GM21367 (cell line): ENCODE results near the gene RAB31.

ENCODE experiments used
- ATAC-seq: cut with Tn5 transposase; IDR thresholded peaks from one replicate; pipeline ENCODE4 v1.9.1; 2021; ENCODE audit not compliant: unreplicated experiment

The RAB31 gene

GRCh38 chr18:9737006-9737405 lies 28.9 kb downstream of the RAB31 start:
- ATAC-seq: no peak

- no peak for ATAC-seq
Observed at GRCh38 chr18:9737472-9738121, 29.5 kb downstream of the RAB31 start.

GRCh38 chr18:9738266-9738969 lies 30.3 kb downstream of the RAB31 start:
- ATAC-seq: no peak

GRCh38 chr18:9739516-9739915 lies 31.4 kb downstream of the RAB31 start:
- no peak for ATAC-seq

- ATAC-seq: no peak
Observed at GRCh38 chr18:9740071-9740470, 32.0 kb downstream of the RAB31 start.

- ATAC-seq: no peak
Observed at GRCh38 chr18:9741406-9741792, 33.3 kb downstream of the RAB31 start.

GRCh38 chr18:9741793-9742523 lies 33.9 kb downstream of the RAB31 start:
- no peak for ATAC-seq

GRCh38 chr18:9742524-9743131 lies 34.5 kb downstream of the RAB31 start:
- ATAC-seq: no peak

GRCh38 chr18:9743200-9744016 lies 35.3 kb downstream of the RAB31 start:
- ATAC-seq: no peak

GRCh38 chr18:9746958-9747357 lies 38.9 kb downstream of the RAB31 start:
- no peak for ATAC-seq

- no peak for ATAC-seq
Observed at GRCh38 chr18:9749611-9750010, 41.5 kb downstream of the RAB31 start.

GRCh38 chr18:9750112-9750511 lies 42.0 kb downstream of the RAB31 start:
- ATAC-seq: no peak

GRCh38 chr18:9750606-9751304 lies 42.7 kb downstream of the RAB31 start:
- ATAC-seq: no peak

- no peak for ATAC-seq
Observed at GRCh38 chr18:9751371-9752031, 43.4 kb downstream of the RAB31 start.

GRCh38 chr18:9753846-9754245 lies 45.7 kb downstream of the RAB31 start:
- ATAC-seq: no peak

GRCh38 chr18:9755110-9755509 lies 47.0 kb downstream of the RAB31 start:
- ATAC-seq: no peak

- no peak for ATAC-seq
Observed at GRCh38 chr18:9755615-9756014, 47.5 kb downstream of the RAB31 start.

- ATAC-seq: no peak
Observed at GRCh38 chr18:9756271-9756932, 48.3 kb downstream of the RAB31 start.

- no peak for ATAC-seq
Observed at GRCh38 chr18:9756933-9757470, 48.9 kb downstream of the RAB31 start.
